ENCODE data around the gene CNPPD1.

The CNPPD1 gene

GRCh38 chr2:219126555-219126954, 50.2 kb downstream of the CNPPD1 start:
- WGBS (ENCODE audit: extremely low coverage, insufficient coverage, low lambda C conversion rate): no CpG with 5 or more reads among the region's 3 CpGs
- Histone ChIP-seq H3K27ac (ENCODE audit: low read depth, low read length) (peak overlapping the region; percentile 23), H3K18ac (ENCODE audit: low read length) (no peak overlapping the region), H3K4me3 (ENCODE audit: low read length) (no peak overlapping the region), H3K36me3 (ENCODE audit: control insufficient read depth, insufficient read depth, low read length) (no peaks in the 10 kb centered on the region), H3K4me1 (ENCODE audit: control insufficient read depth, low read depth, low read length) (no peaks in the 10 kb centered on the region), H3K27me3 (ENCODE audit: insufficient read depth, low read length, poor library complexity) (no peaks in the 10 kb centered on the region), H3K56ac (ENCODE audit: low read length) (no peak overlapping the region), H3K79me1 (ENCODE audit: low read length) (no peaks in the 10 kb centered on the region), H3K23ac (ENCODE audit: low read length) (no peak overlapping the region), H3K4me2 (ENCODE audit: low read length) (no peak overlapping the region), H2BK15ac (replicated peaks; ENCODE audit: low read depth) (no peak overlapping the region), H2BK120ac (ENCODE audit: low read depth, low read length) (no peak overlapping the region), H3K79me2 (ENCODE audit: control insufficient read depth, insufficient read depth, low read length) (no peaks in the 10 kb centered on the region), H2AK5ac (ENCODE audit: low read length) (no peak overlapping the region), H4K8ac (ENCODE audit: low read depth, low read length) (no peak overlapping the region), H3K4ac (ENCODE audit: low read depth, low read length) (no peak overlapping the region), H3K9ac (ENCODE audit: low read length) (no peak overlapping the region), H2BK5ac (ENCODE audit: low read length) (no peak overlapping the region), H4K5ac (ENCODE audit: low read length) (no peak overlapping the region)
- no peak for DNase-seq

GRCh38 chr2:219125886-219126270, 50.8 kb downstream of the CNPPD1 start:
- no peak for DNase-seq
- H3K4me3 ChIP-seq (ENCODE audit: low read length): no peak overlapping the region
- WGBS (ENCODE audit: extremely low coverage, insufficient coverage, low lambda C conversion rate): no CpG with 5 or more reads among the region's 1 CpG

DNA sequence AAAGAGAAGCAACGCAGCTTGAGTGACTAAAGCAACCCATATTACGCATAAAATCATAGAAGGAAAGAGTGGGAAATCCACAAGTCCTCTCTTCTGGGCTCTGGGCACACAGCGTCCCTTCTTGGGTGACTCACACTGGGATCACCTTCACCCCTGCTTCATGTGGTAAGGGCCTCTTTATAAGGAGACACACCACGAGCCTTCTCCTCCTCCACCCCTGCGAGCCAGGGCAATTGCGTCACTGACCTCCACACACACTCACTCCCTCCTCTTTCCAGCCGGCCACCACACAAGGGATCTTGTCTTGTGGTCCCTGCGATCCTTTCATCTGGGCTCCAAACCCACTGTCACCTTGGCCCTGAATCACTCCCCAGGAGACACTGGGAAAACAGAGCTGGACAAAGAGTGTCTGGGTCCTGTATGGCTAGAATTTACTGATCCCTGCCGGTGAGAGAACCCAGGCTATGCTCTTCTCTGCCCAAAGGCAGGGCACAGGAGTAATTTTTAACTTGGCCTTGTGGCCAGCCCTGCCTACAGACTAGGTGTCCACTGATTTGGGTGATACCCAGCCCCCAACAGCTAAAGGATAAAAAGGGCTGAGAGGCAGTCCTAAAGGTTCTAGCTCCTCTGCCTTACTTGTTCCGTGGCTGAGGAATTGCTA, 51.4 kb downstream of the CNPPD1 start:
- H3K4me2 ChIP-seq (ENCODE audit: low read length): no peak overlapping the region
- H3K4me1 ChIP-seq (ENCODE audit: control insufficient read depth, low read depth, low read length): no peaks in the 10 kb centered on the region
- no peak overlapping the region for H4K5ac ChIP-seq (ENCODE audit: low read length)
- no peaks in the 10 kb centered on the region for H3K79me1 ChIP-seq (ENCODE audit: low read length)
- H3K56ac ChIP-seq (ENCODE audit: low read length): no peak overlapping the region
- no peak overlapping the region for H3K18ac ChIP-seq (ENCODE audit: low read length)
- H3K4ac ChIP-seq (ENCODE audit: low read depth, low read length): no peak overlapping the region
- no peak overlapping the region for H3K9ac ChIP-seq (ENCODE audit: low read length)
- no peak overlapping the region for H2AK5ac ChIP-seq (ENCODE audit: low read length)
- H3K23ac ChIP-seq (ENCODE audit: low read length): no peak overlapping the region
- DNase-seq: peak; percentile 13
- H3K79me2 ChIP-seq (ENCODE audit: control insufficient read depth, insufficient read depth, low read length): no peaks in the 10 kb centered on the region
- H2BK15ac ChIP-seq (replicated peaks; ENCODE audit: low read depth): no peak overlapping the region
- H3K36me3 ChIP-seq (ENCODE audit: control insufficient read depth, insufficient read depth, low read length): no peaks in the 10 kb centered on the region
- no peak overlapping the region for H3K27ac ChIP-seq (ENCODE audit: low read depth, low read length)
- H2BK5ac ChIP-seq (ENCODE audit: low read length): no peak overlapping the region
- H3K27me3 ChIP-seq (ENCODE audit: insufficient read depth, low read length, poor library complexity): no peaks in the 10 kb centered on the region
- no CpG with 5 or more reads among the region's 10 CpGs for WGBS (ENCODE audit: extremely low coverage, insufficient coverage, low lambda C conversion rate)
- no peak overlapping the region for H2BK120ac ChIP-seq (ENCODE audit: low read depth, low read length)
- no peak overlapping the region for H3K4me3 ChIP-seq (ENCODE audit: low read length)
- H4K8ac ChIP-seq (ENCODE audit: low read depth, low read length): no peak overlapping the region

More at GRCh38 chr2:219125886-219126270, 50.8 kb downstream of the CNPPD1 start:
- Histone ChIP-seq H2BK120ac (ENCODE audit: low read depth, low read length) (no peak overlapping the region), H3K23ac (ENCODE audit: low read length) (no peak overlapping the region), H2BK15ac (replicated peaks; ENCODE audit: low read depth) (no peak overlapping the region), H3K36me3 (ENCODE audit: control insufficient read depth, insufficient read depth, low read length) (no peaks in the 10 kb centered on the region), H3K27ac (ENCODE audit: low read depth, low read length) (no peak overlapping the region), H3K4me1 (ENCODE audit: control insufficient read depth, low read depth, low read length) (no peaks in the 10 kb centered on the region), H4K5ac (ENCODE audit: low read length) (no peak overlapping the region), H4K8ac (ENCODE audit: low read depth, low read length) (no peak overlapping the region), H3K79me1 (ENCODE audit: low read length) (no peaks in the 10 kb centered on the region), H2AK5ac (ENCODE audit: low read length) (no peak overlapping the region), H3K27me3 (ENCODE audit: insufficient read depth, low read length, poor library complexity) (no peaks in the 10 kb centered on the region), H3K4ac (ENCODE audit: low read depth, low read length) (no peak overlapping the region), H3K79me2 (ENCODE audit: control insufficient read depth, insufficient read depth, low read length) (no peaks in the 10 kb centered on the region), H2BK5ac (ENCODE audit: low read length) (no peak overlapping the region), H3K56ac (ENCODE audit: low read length) (no peak overlapping the region), H3K4me2 (ENCODE audit: low read length) (no peak overlapping the region), H3K9ac (ENCODE audit: low read length) (no peak overlapping the region), H3K18ac (ENCODE audit: low read length) (no peak overlapping the region)

GRCh38 chr2:219124381-219125110, 52.2 kb downstream of the CNPPD1 start:
- no peak overlapping the region for H3K9ac ChIP-seq (ENCODE audit: low read length)
- no peak overlapping the region for H3K4me2 ChIP-seq (ENCODE audit: low read length)
- no peaks in the 10 kb centered on the region for H3K79me1 ChIP-seq (ENCODE audit: low read length)
- no peak overlapping the region for H3K27ac ChIP-seq (ENCODE audit: low read depth, low read length)
- H2BK5ac ChIP-seq (ENCODE audit: low read length): no peak overlapping the region
- no peaks in the 10 kb centered on the region for H3K4me1 ChIP-seq (ENCODE audit: control insufficient read depth, low read depth, low read length)
- no peak overlapping the region for H4K8ac ChIP-seq (ENCODE audit: low read depth, low read length)
- no peaks in the 10 kb centered on the region for H3K27me3 ChIP-seq (ENCODE audit: insufficient read depth, low read length, poor library complexity)
- no CpG with 5 or more reads among the region's 4 CpGs for WGBS (ENCODE audit: extremely low coverage, insufficient coverage, low lambda C conversion rate)
- no peak overlapping the region for H2AK5ac ChIP-seq (ENCODE audit: low read length)
- no peak overlapping the region for H3K23ac ChIP-seq (ENCODE audit: low read length)
- peak; percentile 9 for DNase-seq
- H2BK120ac ChIP-seq (ENCODE audit: low read depth, low read length): no peak overlapping the region
- H3K36me3 ChIP-seq (ENCODE audit: control insufficient read depth, insufficient read depth, low read length): no peaks in the 10 kb centered on the region
- no peak overlapping the region for H2BK15ac ChIP-seq (replicated peaks; ENCODE audit: low read depth)
- H3K56ac ChIP-seq (ENCODE audit: low read length): no peak overlapping the region
- no peak overlapping the region for H3K4ac ChIP-seq (ENCODE audit: low read depth, low read length)
- H3K18ac ChIP-seq (ENCODE audit: low read length): no peak overlapping the region
- H4K5ac ChIP-seq (ENCODE audit: low read length): no peak overlapping the region
- H3K79me2 ChIP-seq (ENCODE audit: control insufficient read depth, insufficient read depth, low read length): no peaks in the 10 kb centered on the region
- H3K4me3 ChIP-seq (ENCODE audit: low read length): no peak overlapping the region

DNA sequence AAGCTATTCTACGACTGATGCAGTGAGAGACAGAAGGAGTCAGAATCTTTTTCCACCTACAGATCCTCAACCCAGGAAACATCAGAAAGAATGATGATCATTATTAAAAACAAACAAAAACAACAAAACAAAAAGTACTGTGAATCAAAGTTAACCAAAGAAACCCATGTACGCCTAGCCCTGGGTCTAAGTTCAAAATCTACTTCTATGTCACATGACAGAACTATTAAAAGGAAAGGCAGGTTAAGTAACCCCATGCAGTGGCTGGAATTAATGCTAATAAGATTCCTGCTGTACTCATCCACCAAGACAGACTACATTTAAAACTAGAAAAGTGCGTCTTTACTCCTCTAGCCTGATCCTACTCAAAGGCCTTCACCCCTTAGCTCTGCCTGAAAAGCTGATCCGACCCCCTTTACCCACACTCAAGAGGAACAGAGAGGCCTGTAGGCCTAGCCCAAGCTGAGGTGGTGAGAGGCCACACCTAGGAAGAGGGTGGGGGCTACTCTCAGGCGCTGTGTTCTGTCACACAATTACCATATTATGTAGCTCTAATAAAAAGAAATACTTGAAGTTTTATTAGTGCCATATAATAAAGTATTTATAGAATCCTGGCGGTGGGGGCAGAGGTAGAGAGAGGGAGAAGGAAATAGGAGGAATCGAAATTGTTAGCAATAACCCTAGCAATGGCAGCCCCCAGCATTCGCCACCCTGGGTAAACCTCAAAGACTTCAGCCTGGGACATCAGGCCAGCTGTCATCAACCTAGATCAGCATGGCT, 53.2 kb downstream of the CNPPD1 start:
- H2BK15ac ChIP-seq (replicated peaks; ENCODE audit: low read depth): no peak overlapping the region
- no peak overlapping the region for H3K4ac ChIP-seq (ENCODE audit: low read depth, low read length)
- no peak overlapping the region for H3K56ac ChIP-seq (ENCODE audit: low read length)
- no peak overlapping the region for H3K4me3 ChIP-seq (ENCODE audit: low read length)
- no peak overlapping the region for H4K5ac ChIP-seq (ENCODE audit: low read length)
- no peak for DNase-seq
- H3K79me2 ChIP-seq (ENCODE audit: control insufficient read depth, insufficient read depth, low read length): no peaks in the 10 kb centered on the region
- H3K4me2 ChIP-seq (ENCODE audit: low read length): no peak overlapping the region
- no peaks in the 10 kb centered on the region for H3K4me1 ChIP-seq (ENCODE audit: control insufficient read depth, low read depth, low read length)
- H2BK120ac ChIP-seq (ENCODE audit: low read depth, low read length): no peak overlapping the region
- H3K27me3 ChIP-seq (ENCODE audit: insufficient read depth, low read length, poor library complexity): no peaks in the 10 kb centered on the region
- H4K8ac ChIP-seq (ENCODE audit: low read depth, low read length): no peak overlapping the region
- no peak overlapping the region for H2AK5ac ChIP-seq (ENCODE audit: low read length)
- H3K79me1 ChIP-seq (ENCODE audit: low read length): no peaks in the 10 kb centered on the region
- H2BK5ac ChIP-seq (ENCODE audit: low read length): no peak overlapping the region
- H3K27ac ChIP-seq (ENCODE audit: low read depth, low read length): no peak overlapping the region
- no CpG with 5 or more reads among the region's 8 CpGs for WGBS (ENCODE audit: extremely low coverage, insufficient coverage, low lambda C conversion rate)
- H3K18ac ChIP-seq (ENCODE audit: low read length): no peak overlapping the region
- no peak overlapping the region for H3K9ac ChIP-seq (ENCODE audit: low read length)
- no peak overlapping the region for H3K23ac ChIP-seq (ENCODE audit: low read length)
- no peaks in the 10 kb centered on the region for H3K36me3 ChIP-seq (ENCODE audit: control insufficient read depth, insufficient read depth, low read length)

Data from mesendoderm (in vitro differentiated cells).